Measurements from ENCODE around the gene TOR2A. TPM values are rescaled to one million over a fixed set of nuclear protein-coding genes. Genes with fewer than 3 reads are reported as not detected.

The TOR2A gene
- total and polyA plus RNA-seq, 8 donors, result 5.0 to 87.8 (median 11.1) TPM

- intact Hi-C loops (cut with DNase I; ENCODE audit: low total_unique reads), result no loop called here
- no peak for TF ChIP-seq EP300 (IDR thresholded peaks at IDR 0.05)
- no peak for TF ChIP-seq POLR2A (IDR thresholded peaks at IDR 0.05)
- TF ChIP-seq CTCF (IDR thresholded peaks at IDR 0.05), result no peak
- TF ChIP-seq POLR2AphosphoS5 (IDR thresholded peaks at IDR 0.05), result no peak
Measured at GRCh38 chr9:127723013-127723412, 12.1 kb downstream of the TOR2A start.

GRCh38 chr9:127722055-127722745 is 12.9 kb downstream of the TOR2A start:
- intact Hi-C loops (cut with DNase I; ENCODE audit: low total_unique reads), result no loop called here
- Histone ChIP-seq H3K36me3 (no peaks in the 10 kb centered on the region), H3K4me1 (peaks cover 8 to 20% (median 16%) of the 10 kb centered on the region in 4 donors), H3K9me3 (no peaks in the 10 kb centered on the region), H3K27ac (no peak overlapping the region), H3K27me3 (peaks cover 0 to 12% (median 0%) of the 10 kb centered on the region in 3 donors), H3K4me3 (no peak overlapping the region)
- DNase-seq, result no peak
- 64 to 76% (median 74%) methylated on average over 12 of the region's 12 CpGs for WGBS, 5 donors
- no peak for TF ChIP-seq EP300 (IDR thresholded peaks at IDR 0.05)
- TF ChIP-seq CTCF (IDR thresholded peaks at IDR 0.05), result no peak
- no peak for TF ChIP-seq POLR2A (IDR thresholded peaks at IDR 0.05)
- no peak for TF ChIP-seq POLR2AphosphoS5 (IDR thresholded peaks at IDR 0.05)

More at GRCh38 chr9:127723013-127723412, 12.1 kb downstream of the TOR2A start:
- Histone ChIP-seq H3K27ac (no peak overlapping the region), H3K4me1 (peaks cover 8 to 20% (median 16%) of the 10 kb centered on the region in 4 donors), H3K36me3 (no peaks in the 10 kb centered on the region), H3K27me3 (peaks cover 0 to 12% (median 0%) of the 10 kb centered on the region in 3 donors), H3K9me3 (no peaks in the 10 kb centered on the region), H3K4me3 (no peak overlapping the region)
- 73 to 95% (median 94%) methylated on average over 2 to 13 of the region's 13 CpGs for WGBS, 5 donors
- DNase-seq, result no peak

- H3K9me3 ChIP-seq, result no peaks in the 10 kb centered on the region
- intact Hi-C loops (cut with DNase I; ENCODE audit: low total_unique reads), result no loop called here
- H3K27ac ChIP-seq, result no peak overlapping the region
- no peak overlapping the region for H3K4me3 ChIP-seq
- DNase-seq, result no peak
- H3K27me3 ChIP-seq, result peaks cover 0 to 12% (median 0%) of the 10 kb centered on the region in 3 donors
- peaks cover 9 to 22% (median 18%) of the 10 kb centered on the region in 4 donors for H3K4me1 ChIP-seq
- TF ChIP-seq POLR2A (IDR thresholded peaks at IDR 0.05) (no peak), CTCF (IDR thresholded peaks at IDR 0.05) (no peak), EP300 (IDR thresholded peaks at IDR 0.05) (no peak), POLR2AphosphoS5 (IDR thresholded peaks at IDR 0.05) (no peak)
- 39 to 59% (median 47%) methylated on average over 5 to 11 of the region's 11 CpGs for WGBS, 5 donors
- H3K36me3 ChIP-seq, result no peaks in the 10 kb centered on the region
Measured at GRCh38 chr9:127721391-127721821, 13.7 kb downstream of the TOR2A start.

GRCh38 chr9:127720865-127721227 is 14.2 kb downstream of the TOR2A start:
- no peak for DNase-seq
- H3K27me3 ChIP-seq, result peaks cover 0 to 12% (median 0%) of the 10 kb centered on the region in 3 donors
- no peak overlapping the region for H3K27ac ChIP-seq
- intact Hi-C loops (cut with DNase I; ENCODE audit: low total_unique reads), result no loop called here
- no peak for TF ChIP-seq POLR2AphosphoS5 (IDR thresholded peaks at IDR 0.05)
- no peak for TF ChIP-seq POLR2A (IDR thresholded peaks at IDR 0.05)
- no peak for TF ChIP-seq CTCF (IDR thresholded peaks at IDR 0.05)
- no peak for TF ChIP-seq EP300 (IDR thresholded peaks at IDR 0.05)
- H3K4me1 ChIP-seq, result peaks cover 13 to 28% (median 23%) of the 10 kb centered on the region in 4 donors
- no peak overlapping the region for H3K4me3 ChIP-seq
- no peaks in the 10 kb centered on the region for H3K36me3 ChIP-seq
- H3K9me3 ChIP-seq, result no peaks in the 10 kb centered on the region
